Effector memory CD8-positive, alpha-beta T cell (primary cell): ENCODE data around the gene CEBPA.
"Not testable (repeated sequence)": the region's sequence is repeated elsewhere in the genome, so short reads cannot be mapped to it uniquely, and the experiment has no call there.

Experiments used
- ATAC-seq: fragments of 150-1000 bp; cut with Tn5 transposase; replicated peaks from 2 replicates; pipeline ENCODE4 v1.10.0; 2021; ENCODE audit warnings: mild to moderate bottlenecking, moderate library complexity
- DNase-seq, 3 experiments: peaks; one replicate each; pipeline ENCODE4 v3.0.0; 2021
- H3K27ac Mint-ChIP-seq, 2 donors: one replicate each; pipeline ENCODE4 v1.8.0; 2022; ENCODE audit warnings: mild to moderate bottlenecking in 2 of 2, mixed read lengths in 2 of 2, moderate library complexity in 2 of 2
- H3K27me3 Mint-ChIP-seq, 2 donors: one replicate each; pipeline ENCODE4 v1.8.0; 2022; ENCODE audit warnings: mixed read lengths in 2 of 2
- H3K36me3 Mint-ChIP-seq: one replicate; pipeline ENCODE4 v1.8.0; 2022; ENCODE audit warnings: mild to moderate bottlenecking, moderate library complexity, mixed read lengths; ENCODE audit not compliant: insufficient read depth
- H3K4me1 Mint-ChIP-seq, 2 donors: one replicate each; pipeline ENCODE4 v1.8.0; 2022; ENCODE audit warnings: low read depth in 2 of 2, mixed read lengths in 2 of 2
- H3K4me3 Mint-ChIP-seq, 2 donors: one replicate each; pipeline ENCODE4 v1.8.0; 2022; ENCODE audit warnings: mild to moderate bottlenecking in 2 of 2, mixed read lengths in 2 of 2, moderate library complexity in 2 of 2
- H3K9me3 Mint-ChIP-seq, 2 donors: one replicate each; pipeline ENCODE4 v1.8.0; 2022; ENCODE audit warnings: mixed read lengths in 2 of 2

Gene CEBPA

GRCh38 chr19:33301900-33302174, 497 bp downstream of the CEBPA start:
- Mint-ChIP-seq H3K27me3 (peaks cover 11 to 36% of the 10 kb centered on the region in 2 donors), H3K9me3 (no peaks in the 10 kb centered on the region), H3K36me3 (peaks cover 9% of the 10 kb centered on the region), H3K27ac (no peak overlapping the region), H3K4me3 (peak overlapping the region; percentile 20 to 34), H3K4me1 (peaks cover 6 to 11% of the 10 kb centered on the region in 2 donors)
- DNase-seq (no peak), ATAC-seq (no peak)

DNA sequence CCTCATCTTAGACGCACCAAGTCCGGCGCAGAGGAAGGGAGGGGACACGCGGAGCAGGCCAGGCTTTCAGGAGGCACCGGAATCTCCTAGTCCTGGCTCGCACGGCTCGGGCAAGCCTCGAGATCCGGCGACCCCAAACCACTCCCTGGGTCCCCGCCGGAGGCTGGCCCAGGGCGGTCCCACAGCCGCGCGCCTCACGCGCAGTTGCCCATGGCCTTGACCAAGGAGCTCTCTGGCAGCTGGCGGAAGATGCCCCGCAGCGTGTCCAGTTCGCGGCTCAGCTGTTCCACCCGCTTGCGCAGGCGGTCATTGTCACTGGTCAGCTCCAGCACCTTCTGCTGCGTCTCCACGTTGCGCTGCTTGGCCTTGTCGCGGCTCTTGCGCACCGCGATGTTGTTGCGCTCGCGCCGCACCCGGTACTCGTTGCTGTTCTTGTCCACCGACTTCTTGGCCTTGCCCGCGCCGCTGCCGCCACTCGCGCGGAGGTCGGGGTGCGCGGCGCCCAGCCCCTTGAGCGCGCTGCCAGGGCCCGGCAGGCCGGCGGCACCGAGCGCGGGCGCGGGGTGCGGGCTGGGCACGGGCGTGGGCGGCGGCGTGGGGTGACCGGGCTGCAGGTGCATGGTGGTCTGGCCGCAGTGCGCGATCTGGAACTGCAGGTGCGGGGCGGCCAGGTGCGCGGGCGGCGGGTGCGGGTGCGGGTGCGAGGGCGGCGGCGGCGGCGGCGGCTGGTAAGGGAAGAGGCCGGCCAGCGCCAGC, 1.0 kb downstream of the CEBPA start:
- Mint-ChIP-seq H3K27me3 (peaks cover 11 to 36% of the 10 kb centered on the region in 2 donors), H3K9me3 (no peaks in the 10 kb centered on the region), H3K27ac (no peak overlapping the region), H3K4me1 (peaks cover 6 to 11% of the 10 kb centered on the region in 2 donors), H3K36me3 (peaks cover 9% of the 10 kb centered on the region), H3K4me3 (peak overlapping the region; percentile 59 to 79)
- no peak for DNase-seq
- no peak for ATAC-seq

- Mint-ChIP-seq H3K27me3 (peaks cover 11 to 36% of the 10 kb centered on the region in 2 donors), H3K4me1 (peaks cover 6 to 11% of the 10 kb centered on the region in 2 donors), H3K9me3 (no peaks in the 10 kb centered on the region), H3K4me3 (peak overlapping the region; percentile 59 to 79), H3K36me3 (peaks cover 9% of the 10 kb centered on the region), H3K27ac (no peak overlapping the region)
- DNase-seq (no peak), ATAC-seq (no peak)
These were observed 1.5 kb downstream of the CEBPA start for GRCh38 chr19:33300894-33301143.

GRCh38 chr19:33300009-33300893, 2.1 kb downstream of the CEBPA start:
- peaks cover 9% of the 10 kb centered on the region for H3K36me3 Mint-ChIP-seq
- H3K4me1 Mint-ChIP-seq = peaks cover 6 to 11% of the 10 kb centered on the region in 2 donors
- peaks cover 11 to 36% of the 10 kb centered on the region in 2 donors for H3K27me3 Mint-ChIP-seq
- H3K9me3 Mint-ChIP-seq = no peaks in the 10 kb centered on the region
- peak overlapping the region; percentile 59 to 79 for H3K4me3 Mint-ChIP-seq
- DNase-seq (no peak), ATAC-seq (no peak)
- no peak overlapping the region for H3K27ac Mint-ChIP-seq

DNA sequence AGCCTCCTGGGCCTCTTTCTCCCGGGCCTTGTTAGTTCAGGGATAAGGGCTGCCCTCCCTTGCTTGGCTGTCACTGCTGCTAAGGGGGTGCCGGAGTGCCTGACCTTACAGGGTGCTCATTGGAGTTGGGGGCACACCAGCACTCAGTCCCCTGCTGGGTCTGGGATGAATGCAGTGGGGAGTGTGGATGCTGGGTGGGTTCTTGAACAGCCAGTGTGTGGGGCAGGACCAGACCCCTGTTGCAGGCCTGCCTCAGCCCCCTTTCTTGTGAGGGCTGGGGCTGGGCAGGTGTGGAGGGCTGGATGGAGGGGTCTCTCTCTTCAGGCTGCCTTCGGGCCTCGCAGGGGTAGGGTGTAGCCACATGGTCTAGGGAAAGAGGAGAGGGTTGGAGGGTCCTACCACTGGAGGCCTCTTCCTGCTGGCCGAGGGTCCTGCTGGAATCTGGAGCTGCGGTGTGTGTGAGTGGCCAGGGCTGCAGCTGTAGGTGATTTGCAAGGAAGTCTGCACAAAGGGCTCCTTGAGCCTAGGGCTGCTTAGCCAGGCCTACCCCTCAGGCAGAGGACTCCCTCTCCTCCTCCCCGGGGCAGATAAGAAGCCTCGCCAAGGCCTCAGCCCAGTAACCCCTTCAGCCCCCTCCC, 3.2 kb downstream of the CEBPA start:
- Mint-ChIP-seq H3K27me3 (peaks cover 11 to 38% of the 10 kb centered on the region in 2 donors), H3K36me3 (peaks cover 12% of the 10 kb centered on the region), H3K27ac (no peak overlapping the region), H3K4me1 (peaks cover 6 to 11% of the 10 kb centered on the region in 2 donors), H3K4me3 (peak overlapping the region; percentile 28 to 29), H3K9me3 (no peaks in the 10 kb centered on the region)
- ATAC-seq (no peak), DNase-seq (no peak)

DNA sequence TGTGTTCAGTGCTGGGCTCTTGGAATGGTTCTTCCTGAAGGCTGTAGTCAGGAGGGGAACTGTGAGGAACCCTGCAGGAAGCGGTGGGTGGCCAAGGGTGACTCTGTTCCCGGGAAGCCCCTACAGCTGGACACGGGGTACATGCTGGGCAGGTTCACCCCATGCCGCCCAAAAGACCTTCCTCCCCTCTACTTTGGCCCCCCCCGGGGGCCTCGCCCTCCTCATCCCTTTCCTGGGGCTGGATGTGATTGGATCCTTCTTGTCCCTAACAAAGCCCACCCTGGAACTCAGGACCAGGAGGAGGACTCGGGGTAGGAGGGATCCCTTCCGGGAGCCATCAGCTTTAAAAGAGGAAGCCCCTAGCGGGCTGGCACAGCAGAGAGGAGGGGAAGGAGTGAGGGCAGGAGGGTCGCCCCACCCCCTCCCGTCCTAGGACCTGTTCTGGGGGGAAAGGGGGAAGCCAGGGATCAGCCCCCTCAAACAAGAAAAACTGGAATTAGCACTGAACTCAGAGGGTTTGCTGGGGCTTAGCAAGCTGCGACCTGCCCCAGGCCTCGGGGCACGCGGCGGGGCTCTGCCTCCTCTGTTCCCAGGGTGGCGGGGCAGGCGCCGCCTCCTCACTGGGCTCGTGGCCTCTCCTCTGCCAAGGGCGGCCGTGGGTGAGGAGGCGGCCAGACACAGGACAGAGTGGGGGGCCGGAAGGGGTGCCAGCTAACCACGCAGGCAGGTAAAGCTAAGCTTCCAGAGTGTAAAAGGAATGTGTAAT, 4.0 kb downstream of the CEBPA start:
- H3K27me3 Mint-ChIP-seq = peaks cover 11 to 46% of the 10 kb centered on the region in 2 donors
- no peaks in the 10 kb centered on the region for H3K9me3 Mint-ChIP-seq
- H3K4me1 Mint-ChIP-seq = peaks cover 6 to 14% of the 10 kb centered on the region in 2 donors
- ATAC-seq (no peak), DNase-seq (no peak)
- H3K27ac Mint-ChIP-seq = no peak overlapping the region
- H3K36me3 Mint-ChIP-seq = peaks cover 12% of the 10 kb centered on the region
- no peak overlapping the region for H3K4me3 Mint-ChIP-seq

- H3K4me1 Mint-ChIP-seq = peaks cover 6 to 15% of the 10 kb centered on the region in 2 donors
These were observed 4.8 kb downstream of the CEBPA start for GRCh38 chr19:33297401-33298145.

DNA sequence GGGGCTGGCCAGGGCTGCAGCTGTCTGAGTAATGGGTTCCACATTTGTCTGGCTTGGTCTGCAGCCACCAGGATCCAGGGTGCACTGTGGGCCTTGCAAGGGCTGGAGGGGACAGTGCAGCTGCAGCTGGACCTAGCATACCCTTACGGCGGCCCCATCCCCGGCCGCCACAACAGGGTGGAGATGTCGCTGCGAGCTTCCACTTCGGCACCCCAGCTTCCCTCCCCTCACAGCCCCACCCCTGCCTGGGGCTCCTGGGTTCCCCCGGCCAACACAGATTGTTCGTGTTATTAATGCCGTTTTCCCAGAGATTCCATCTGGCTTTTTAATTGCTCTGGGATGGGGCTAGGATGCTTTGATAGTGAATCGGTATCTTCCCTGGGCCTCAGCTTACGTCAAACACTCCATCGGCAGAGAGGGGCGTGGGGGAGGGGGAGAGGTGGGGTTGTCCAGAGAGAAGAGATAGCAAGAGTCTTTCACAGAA, 5.8 kb downstream of the CEBPA start:
- Mint-ChIP-seq H3K27ac (no peak overlapping the region), H3K27me3 (peaks cover 11 to 51% of the 10 kb centered on the region in 2 donors), H3K9me3 (no peaks in the 10 kb centered on the region), H3K4me1 (peaks cover 6 to 15% of the 10 kb centered on the region in 2 donors), H3K36me3 (peaks cover 12% of the 10 kb centered on the region), H3K4me3 (no peak overlapping the region)
- no peak for ATAC-seq
- DNase-seq = no peak

More at GRCh38 chr19:33297401-33298145, 4.8 kb downstream of the CEBPA start:
- peaks cover 11 to 49% of the 10 kb centered on the region in 2 donors for H3K27me3 Mint-ChIP-seq
- DNase-seq = no peak
- H3K9me3 Mint-ChIP-seq = no peaks in the 10 kb centered on the region
- no peak for ATAC-seq
- H3K27ac Mint-ChIP-seq = no peak overlapping the region
- H3K4me3 Mint-ChIP-seq = no peak overlapping the region
- H3K36me3 Mint-ChIP-seq = peaks cover 12% of the 10 kb centered on the region

DNA sequence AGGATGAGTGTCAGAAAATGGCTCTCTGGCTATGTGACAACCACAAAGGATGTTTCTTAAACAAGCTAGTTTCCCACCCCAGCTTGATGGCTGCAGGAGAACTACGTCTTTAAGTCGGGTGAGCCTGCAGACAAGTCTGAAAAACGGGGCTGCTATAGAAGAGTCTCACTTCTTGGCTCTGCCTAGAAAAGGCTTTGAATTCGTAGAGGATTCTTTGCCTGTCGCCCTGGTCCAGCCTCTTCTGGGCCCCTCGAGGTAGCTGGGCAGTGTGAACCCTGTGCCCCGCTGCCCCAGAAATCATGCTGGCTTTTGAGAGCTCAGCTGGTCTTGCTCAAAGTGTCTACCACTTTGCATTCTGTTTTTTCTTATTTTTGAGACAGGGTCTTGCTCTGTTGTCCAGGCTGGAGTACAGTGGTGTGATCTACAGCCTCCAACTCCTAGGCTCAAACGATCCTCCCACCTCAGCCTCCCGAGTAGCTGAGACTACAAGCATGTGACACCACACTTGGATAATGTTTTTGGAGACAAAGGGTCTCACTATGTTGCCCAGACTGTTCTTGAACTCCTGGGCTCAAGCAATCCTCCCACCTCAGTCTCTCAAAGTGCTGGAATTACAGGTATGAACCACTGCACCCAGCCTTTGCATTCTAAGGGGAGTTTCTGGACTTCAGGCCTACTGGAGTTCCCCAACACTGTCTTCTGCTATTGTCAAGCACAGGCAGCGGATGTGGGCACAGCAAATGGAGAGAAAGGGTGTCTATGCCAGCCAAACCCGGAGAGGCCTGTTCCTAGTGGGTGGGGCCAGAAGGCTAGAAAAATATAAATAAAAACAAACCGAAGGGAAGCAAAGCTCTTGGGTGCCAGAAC, 6.5 kb downstream of the CEBPA start:
- DNase-seq (no peak), ATAC-seq (peak; percentile 78)
- Mint-ChIP-seq H3K27ac (no peak overlapping the region), H3K36me3 (peaks cover 7% of the 10 kb centered on the region), H3K4me3 (no peak overlapping the region), H3K9me3 (no peaks in the 10 kb centered on the region), H3K4me1 (peaks cover 5 to 12% of the 10 kb centered on the region in 2 donors), H3K27me3 (peaks cover 11 to 57% of the 10 kb centered on the region in 2 donors)

DNA sequence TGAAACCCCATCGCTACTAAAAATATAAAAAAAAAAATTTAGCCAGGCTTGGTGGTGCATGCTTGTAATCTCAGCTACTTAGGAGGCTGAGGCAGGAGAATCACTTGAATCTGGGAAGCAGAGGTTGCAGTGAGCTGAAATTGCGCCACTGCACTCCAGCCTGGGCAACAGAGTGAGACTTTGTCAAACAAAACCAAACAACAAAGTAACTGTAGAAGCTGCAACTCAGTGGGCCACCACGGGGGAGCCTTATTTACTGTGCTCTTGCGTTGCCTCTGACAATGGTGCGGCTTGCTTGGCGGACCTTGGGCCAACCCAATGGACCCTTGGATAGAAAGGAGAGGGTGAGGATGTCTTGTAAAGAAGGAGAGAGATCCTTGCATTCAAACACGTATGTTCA, 7.3 kb downstream of the CEBPA start:
- DNase-seq, H3K27ac Mint-ChIP-seq, H3K4me3 Mint-ChIP-seq, H3K9me3 Mint-ChIP-seq, ATAC-seq, H3K36me3 Mint-ChIP-seq, H3K4me1 Mint-ChIP-seq: not testable (repeated sequence)
- H3K27me3 Mint-ChIP-seq = peaks cover 6 to 49% of the 10 kb centered on the region in 2 donors

DNA sequence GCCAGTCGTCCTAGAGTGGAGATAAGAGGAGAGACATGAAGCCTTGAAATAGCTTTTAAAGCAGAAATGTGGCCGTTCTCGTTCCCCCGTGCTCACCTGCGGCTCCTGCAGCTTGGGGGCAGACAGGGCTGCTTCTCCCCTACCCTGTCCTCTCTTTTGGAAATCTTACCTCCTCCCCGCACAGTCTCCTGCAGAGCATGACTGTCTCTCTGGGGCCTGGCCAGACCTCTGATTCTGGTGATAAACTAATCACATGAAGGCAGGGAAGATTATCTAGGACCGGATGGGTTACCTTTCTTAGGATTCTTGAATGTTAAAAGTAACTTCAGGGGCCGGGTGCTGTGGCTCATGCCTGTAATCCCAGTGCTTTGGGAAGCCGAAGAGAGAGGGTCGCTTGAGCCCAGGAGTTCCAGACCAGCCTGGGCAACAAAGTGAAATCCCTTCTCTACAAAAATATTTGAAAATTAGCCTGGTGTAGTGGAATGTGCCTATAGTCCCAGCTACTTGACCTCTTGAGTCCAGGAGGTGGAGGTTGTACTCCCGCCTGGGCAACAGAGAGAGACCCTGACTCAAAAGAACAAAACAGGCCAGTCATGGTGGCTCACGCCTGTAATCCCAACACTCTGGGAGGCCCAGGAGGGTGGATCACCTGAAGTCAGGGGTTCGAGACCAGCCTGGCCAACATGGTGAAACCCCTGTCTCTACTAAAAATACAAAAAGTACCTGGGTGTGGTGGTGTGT, 8.1 kb downstream of the CEBPA start:
- ATAC-seq = no peak
- Mint-ChIP-seq H3K9me3 (peaks cover 0 to 2% of the 10 kb centered on the region in 2 donors), H3K27me3 (peaks cover 6 to 46% of the 10 kb centered on the region in 2 donors), H3K36me3 (peaks cover 3% of the 10 kb centered on the region), H3K4me1 (peaks cover 0 to 8% of the 10 kb centered on the region in 2 donors), H3K4me3 (no peak overlapping the region), H3K27ac (no peak overlapping the region)
- no peak for DNase-seq
